ENCODE data around the gene ST6GALNAC1. TPM values are rescaled to one million over a fixed set of nuclear protein-coding genes. Genes with fewer than 3 reads are reported as not detected.
A peak's percentile ranks its signal among the peaks of the same experiment; 100 is the strongest.

ST6GALNAC1 gene
- total and polyA plus RNA-seq, 4 donors, result 0.16 to 2.1 (median 0.21) TPM; not detected in 1

DNA sequence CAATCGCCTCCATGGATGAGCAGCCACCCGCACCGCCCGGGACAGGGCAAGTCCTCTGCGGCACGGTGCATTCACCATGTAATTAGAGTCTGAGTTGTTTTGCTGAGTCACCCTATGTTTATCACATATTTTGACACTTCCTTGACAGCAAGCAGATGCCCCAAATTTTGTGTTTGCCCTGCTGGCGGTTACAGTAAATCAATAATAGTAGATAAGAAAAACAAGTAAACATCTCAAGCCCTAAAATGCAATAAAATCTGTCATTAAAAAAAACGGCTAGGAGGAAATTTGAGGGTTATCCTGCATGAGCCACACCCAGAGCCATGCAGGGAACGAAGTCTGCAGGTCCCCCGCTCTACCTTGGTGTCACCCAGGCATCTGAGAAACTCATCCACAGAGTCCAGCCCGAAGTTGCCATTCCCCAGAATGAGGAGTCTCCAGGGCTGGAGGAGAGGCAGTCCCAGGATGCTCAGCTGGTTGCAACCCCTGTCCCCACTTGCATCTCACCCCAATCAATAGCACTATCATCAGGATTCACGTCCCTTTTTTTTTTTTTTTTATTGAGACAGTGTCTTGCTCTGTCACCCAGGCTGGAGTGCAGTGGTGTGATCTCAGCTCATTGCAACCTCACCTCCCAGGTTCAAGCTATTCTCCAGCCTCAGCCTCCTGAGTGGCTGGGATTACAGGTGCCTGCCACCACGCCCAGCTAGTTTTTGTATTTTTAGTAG, 16.5 kb upstream of the ST6GALNAC1 start:
- no peak overlapping the region for H3K9ac ChIP-seq (ENCODE audit: low read depth in 1 of 2, low read length in 2 of 2)
- H3K36me3 ChIP-seq (ENCODE audit: control insufficient read depth in 4 of 4, insufficient read depth in 3 of 4, low read depth in 1 of 4, low read length in 3 of 4), result no peaks in the 10 kb centered on the region
- no peak overlapping the region for H3K27ac ChIP-seq (ENCODE audit: low read depth in 1 of 2, low read length in 2 of 2)
- 19% methylated on average over 13 of the region's 13 CpGs for WGBS
- H3K9me3 ChIP-seq (ENCODE audit: control insufficient read depth in 4 of 4, low read length in 3 of 4), result no peaks in the 10 kb centered on the region
- TF ChIP-seq, protein P1, sequence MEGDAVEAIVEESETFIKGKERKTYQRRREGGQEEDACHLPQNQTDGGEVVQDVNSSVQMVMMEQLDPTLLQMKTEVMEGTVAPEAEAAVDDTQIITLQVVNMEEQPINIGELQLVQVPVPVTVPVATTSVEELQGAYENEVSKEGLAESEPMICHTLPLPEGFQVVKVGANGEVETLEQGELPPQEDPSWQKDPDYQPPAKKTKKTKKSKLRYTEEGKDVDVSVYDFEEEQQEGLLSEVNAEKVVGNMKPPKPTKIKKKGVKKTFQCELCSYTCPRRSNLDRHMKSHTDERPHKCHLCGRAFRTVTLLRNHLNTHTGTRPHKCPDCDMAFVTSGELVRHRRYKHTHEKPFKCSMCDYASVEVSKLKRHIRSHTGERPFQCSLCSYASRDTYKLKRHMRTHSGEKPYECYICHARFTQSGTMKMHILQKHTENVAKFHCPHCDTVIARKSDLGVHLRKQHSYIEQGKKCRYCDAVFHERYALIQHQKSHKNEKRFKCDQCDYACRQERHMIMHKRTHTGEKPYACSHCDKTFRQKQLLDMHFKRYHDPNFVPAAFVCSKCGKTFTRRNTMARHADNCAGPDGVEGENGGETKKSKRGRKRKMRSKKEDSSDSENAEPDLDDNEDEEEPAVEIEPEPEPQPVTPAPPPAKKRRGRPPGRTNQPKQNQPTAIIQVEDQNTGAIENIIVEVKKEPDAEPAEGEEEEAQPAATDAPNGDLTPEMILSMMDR (IDR thresholded peaks at IDR 0.05; ENCODE audit: low read depth, low read length, missing input control), result no peak
- TF ChIP-seq EGR1 (IDR thresholded peaks at IDR 0.05; ENCODE audit: low read depth in 2 of 2) (no peak), YY1 (IDR thresholded peaks at IDR 0.05) (peak; percentile 38)
- no peak overlapping the region for H3K4me3 ChIP-seq (ENCODE audit: low read depth in 1 of 3, low read length in 3 of 3)
- H3K27me3 ChIP-seq (ENCODE audit: control insufficient read depth in 4 of 4, insufficient read depth in 4 of 4, low read length in 3 of 4), result no peaks in the 10 kb centered on the region
- DNase-seq (ENCODE audit: low spot score), result no peak
- H3K4me1 ChIP-seq (ENCODE audit: control insufficient read depth in 4 of 4, insufficient read depth in 4 of 4, low read length in 3 of 4), result peaks cover 5 to 15% (median 11%) of the 10 kb centered on the region in 4 donors

DNA sequence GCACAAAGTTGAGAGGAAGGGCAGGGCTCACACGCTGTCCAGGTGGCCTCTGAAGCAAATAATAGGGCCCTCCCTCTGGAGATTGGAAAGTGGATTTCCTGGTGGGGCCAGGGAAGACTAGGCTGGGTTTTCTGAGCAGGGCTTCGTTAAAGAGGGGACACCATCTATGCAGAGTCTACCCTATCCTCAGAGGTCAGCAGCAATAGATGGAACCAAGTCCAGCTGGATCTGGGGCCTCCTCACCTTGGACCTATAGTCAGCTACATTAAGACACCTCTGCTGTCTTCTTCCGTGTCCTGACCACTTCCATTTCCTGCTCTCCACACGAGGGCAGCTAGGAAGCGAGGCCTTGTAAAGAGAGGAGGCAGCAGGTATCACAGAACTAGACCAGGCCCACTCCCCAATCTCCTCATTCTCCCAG, 14.7 kb upstream of the ST6GALNAC1 start:
- H3K9me3 ChIP-seq (ENCODE audit: control insufficient read depth in 4 of 4, low read length in 3 of 4), result no peaks in the 10 kb centered on the region
- WGBS, result 78% methylated on average over 5 of the region's 5 CpGs
- no peak for TF ChIP-seq YY1 (IDR thresholded peaks at IDR 0.05)
- TF ChIP-seq RAD21 (IDR thresholded peaks at IDR 0.05), result no peak
- no peak for TF ChIP-seq TAF1 (conservative IDR thresholded peaks at IDR 0.05)
- no peak for TF ChIP-seq EGR1 (IDR thresholded peaks at IDR 0.05; ENCODE audit: low read depth in 2 of 2)
- no peak for TF ChIP-seq HNF4G (IDR thresholded peaks at IDR 0.05)
- TF ChIP-seq SP1 (IDR thresholded peaks at IDR 0.05), result no peak
- TF ChIP-seq FOXA1 (IDR thresholded peaks at IDR 0.05), result no peak
- TF ChIP-seq ATF3 (IDR thresholded peaks at IDR 0.05), result no peak
- no peak for TF ChIP-seq GABPA (IDR thresholded peaks at IDR 0.05 in 1 of 2, conservative IDR thresholded peaks at IDR 0.05 in 1 of 2)
- TF ChIP-seq, protein P2, sequence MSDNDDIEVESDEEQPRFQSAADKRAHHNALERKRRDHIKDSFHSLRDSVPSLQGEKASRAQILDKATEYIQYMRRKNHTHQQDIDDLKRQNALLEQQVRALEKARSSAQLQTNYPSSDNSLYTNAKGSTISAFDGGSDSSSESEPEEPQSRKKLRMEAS (IDR thresholded peaks at IDR 0.05), result no peak
- no peak for TF ChIP-seq NR2F2 (IDR thresholded peaks at IDR 0.05)
- no peak for TF ChIP-seq JUND (IDR thresholded peaks at IDR 0.05)
- TF ChIP-seq ZBTB33 (IDR thresholded peaks at IDR 0.05), result no peak
- H3K9ac ChIP-seq (ENCODE audit: low read depth in 1 of 2, low read length in 2 of 2), result no peak overlapping the region
- no peaks in the 10 kb centered on the region for H3K27me3 ChIP-seq (ENCODE audit: control insufficient read depth in 4 of 4, insufficient read depth in 4 of 4, low read length in 3 of 4)
- no peaks in the 10 kb centered on the region for H3K36me3 ChIP-seq (ENCODE audit: control insufficient read depth in 4 of 4, insufficient read depth in 3 of 4, low read depth in 1 of 4, low read length in 3 of 4)
- peaks cover 5 to 15% (median 11%) of the 10 kb centered on the region in 4 donors for H3K4me1 ChIP-seq (ENCODE audit: control insufficient read depth in 4 of 4, insufficient read depth in 4 of 4, low read length in 3 of 4)
- no peak overlapping the region for H3K4me3 ChIP-seq (ENCODE audit: low read depth in 1 of 3, low read length in 3 of 3)
- no peak for DNase-seq (ENCODE audit: low spot score)
- H3K27ac ChIP-seq (ENCODE audit: low read depth in 1 of 2, low read length in 2 of 2), result no peak overlapping the region
